ENCODE results near the gene DSC2. TPM values are rescaled to one million over a fixed set of nuclear protein-coding genes. Genes with fewer than 3 reads are reported as not detected.

The DSC2 gene
- polyA plus RNA-seq, 1 of the 3 experiments (the other 2 are of a cell fraction), result not detected

- Histone ChIP-seq H3K27me3 (ENCODE audit: insufficient read depth) (peaks cover 21% of the 10 kb centered on the region; the same call in 1 of the 2 replicates), H3K9me2 (no peaks in the 10 kb centered on the region), H2AFZ (ENCODE audit: low read depth) (no peak overlapping the region), H3K4me2 (peak overlapping the region; percentile 24; the same call in 1 of the 2 replicates), H3K79me2 (ENCODE audit: insufficient read depth) (no peaks in the 10 kb centered on the region), H3K36me3 (replicated peaks in 1 of 2; ENCODE audit: control insufficient read depth in 1 of 2, insufficient read depth in 2 of 2, low read length in 1 of 2) (no peaks in the 10 kb centered on the region), H3F3A (replicated peaks; ENCODE audit: insufficient read depth) (no peaks in the 10 kb centered on the region), H3K27ac (ENCODE audit: low read depth in 2 of 2, low read length in 1 of 2) (no peak overlapping the region), H3K4me3 (ENCODE audit: low read depth in 2 of 2, low read length in 1 of 2) (no peak overlapping the region), H3K9ac (no peak overlapping the region), H4K20me1 (ENCODE audit: insufficient read depth) (no peaks in the 10 kb centered on the region), H3K4me1 (ENCODE audit: control insufficient read depth in 1 of 2, insufficient read depth in 2 of 2, low read depth in 1 of 2, low read length in 1 of 2) (no peaks in the 10 kb centered on the region), H3K9me3 (no peaks in the 10 kb centered on the region)
- WGBS (ENCODE audit: low lambda C conversion rate), result 6% methylated on average over 33 of the region's 72 CpGs
- CTCF ChIA-PET, result no interaction called here
- DNase-seq, result peak; percentile 33
- POLR2A ChIA-PET, result no interaction called here
- TF ChIP-seq FOXM1 (IDR thresholded peaks at IDR 0.05; ENCODE audit: low read depth), result no peak
- no peak for TF ChIP-seq IRF3 (IDR thresholded peaks at IDR 0.05; ENCODE audit: low read depth, low read length)
- no peak for TF ChIP-seq MXI1 (IDR thresholded peaks at IDR 0.05; ENCODE audit: low read depth, low read length)
- no peak for TF ChIP-seq CHD2 (IDR thresholded peaks at IDR 0.05; ENCODE audit: low read length, partially characterized antibody)
- TF ChIP-seq USF2 (IDR thresholded peaks at IDR 0.05; ENCODE audit: borderline replicate concordance, low read depth, low read length), result no peak
Observed at GRCh38 chr18:31101183-31102024, 817 bp downstream of the DSC2 start.

GRCh38 chr18:31100436-31101182 is 1.6 kb downstream of the DSC2 start:
- H3K9me2 ChIP-seq, result no peaks in the 10 kb centered on the region
- H3K9me3 ChIP-seq, result no peaks in the 10 kb centered on the region
- peaks cover 21% of the 10 kb centered on the region; the same call in 1 of the 2 replicates for H3K27me3 ChIP-seq (ENCODE audit: insufficient read depth)
- no peak for TF ChIP-seq NRF1 (IDR thresholded peaks at IDR 0.05; ENCODE audit: low read depth, low read length)
- no peak for TF ChIP-seq ELF1 (IDR thresholded peaks at IDR 0.05)
- TF ChIP-seq JUND (IDR thresholded peaks at IDR 0.05), result no peak
- no peak for TF ChIP-seq NFIC (IDR thresholded peaks at IDR 0.05; ENCODE audit: borderline replicate concordance)
- TF ChIP-seq EP300 (IDR thresholded peaks at IDR 0.05; ENCODE audit: borderline replicate concordance in 1 of 2, low read depth in 1 of 2, low read length in 1 of 2), result no peak
- no peak for TF ChIP-seq SMC3 (IDR thresholded peaks at IDR 0.05; ENCODE audit: low read depth, low read length)
- no peak for TF ChIP-seq POLR2AphosphoS5 (IDR thresholded peaks at IDR 0.05; ENCODE audit: low read depth, low read length)
- no peak for TF ChIP-seq FOXM1 (IDR thresholded peaks at IDR 0.05; ENCODE audit: low read depth)
- TF ChIP-seq GABPA (IDR thresholded peaks at IDR 0.05; ENCODE audit: low read depth), result no peak
- no peak for TF ChIP-seq SIN3A (IDR thresholded peaks at IDR 0.05; ENCODE audit: borderline replicate concordance, low read depth, low read length)
- H3K4me1 ChIP-seq (ENCODE audit: control insufficient read depth in 1 of 2, insufficient read depth in 2 of 2, low read depth in 1 of 2, low read length in 1 of 2), result no peaks in the 10 kb centered on the region
- H3K79me2 ChIP-seq (ENCODE audit: insufficient read depth), result no peaks in the 10 kb centered on the region
- WGBS (ENCODE audit: low lambda C conversion rate), result 7% methylated on average over 23 of the region's 23 CpGs
- ChIA-PET POLR2A (no interaction called here), CTCF (no interaction called here)
- H3K36me3 ChIP-seq (replicated peaks in 1 of 2; ENCODE audit: control insufficient read depth in 1 of 2, insufficient read depth in 2 of 2, low read length in 1 of 2), result no peaks in the 10 kb centered on the region
- no peak overlapping the region for H3K27ac ChIP-seq (ENCODE audit: low read depth in 2 of 2, low read length in 1 of 2)
- no peak overlapping the region for H2AFZ ChIP-seq (ENCODE audit: low read depth)
- no peak overlapping the region for H3K4me2 ChIP-seq
- H3K4me3 ChIP-seq (ENCODE audit: low read depth in 2 of 2, low read length in 1 of 2), result no peak overlapping the region
- H3F3A ChIP-seq (replicated peaks; ENCODE audit: insufficient read depth), result no peaks in the 10 kb centered on the region
- H3K9ac ChIP-seq, result no peak overlapping the region
- DNase-seq, result no peak
- no peaks in the 10 kb centered on the region for H4K20me1 ChIP-seq (ENCODE audit: insufficient read depth)

All from SK-N-SH (cell line).